Trophoblast cell (in vitro differentiated cells and primary cell): ENCODE results near the gene B4GALT4.

Source experiments
- DNase-seq, 2 donors: peaks; one replicate each; pipeline ENCODE4 v3.0.0-alpha.2; 2016
- H2AFZ ChIP-seq: 2 replicates; pipeline ENCODE4 v1.6.1; 2013; ENCODE audit warnings: low read length, moderate library complexity, mild to moderate bottlenecking; ENCODE audit not compliant: insufficient read depth, poor library complexity
- H2AK5ac ChIP-seq: 2 replicates; pipeline ENCODE4 v1.6.1; 2013; ENCODE audit warnings: mild to moderate bottlenecking, low read length
- H2BK120ac ChIP-seq: 2 replicates; pipeline ENCODE4 v1.6.1; 2013; ENCODE audit warnings: low read length, mild to moderate bottlenecking, moderate library complexity; ENCODE audit not compliant: insufficient read depth, poor library complexity
- H2BK12ac ChIP-seq: 2 replicates; pipeline ENCODE4 v1.6.1; 2013; ENCODE audit warnings: mild to moderate bottlenecking, low read length, moderate library complexity
- H2BK5ac ChIP-seq: 2 replicates; pipeline ENCODE4 v1.6.1; 2013; ENCODE audit warnings: low read length, low read depth, moderate library complexity, mild to moderate bottlenecking; ENCODE audit not compliant: poor library complexity
- H3K14ac ChIP-seq: 2 replicates; pipeline ENCODE4 v1.6.1; 2013; ENCODE audit warnings: mild to moderate bottlenecking, low read length
- H3K18ac ChIP-seq: 2 replicates; pipeline ENCODE4 v1.6.1; 2013; ENCODE audit warnings: mild to moderate bottlenecking, low read length
- H3K23ac ChIP-seq: 2 replicates; pipeline ENCODE4 v1.6.1; 2013; ENCODE audit warnings: low read length
- H3K27ac ChIP-seq: 2 replicates; pipeline ENCODE4 v1.5.1; 2013; ENCODE audit warnings: low read depth, mild to moderate bottlenecking, inconsistent platforms, low read length, moderate library complexity
- H3K27me3 ChIP-seq: 2 replicates; pipeline ENCODE4 v1.6.1; 2013; ENCODE audit warnings: inconsistent platforms, mild to moderate bottlenecking, low read length, moderate library complexity; ENCODE audit not compliant: insufficient read depth
- H3K36me3 ChIP-seq, 2 experiments: 1 replicate in 1 of 2; 2 replicates in 1 of 2; pipeline ENCODE4 v1.6.1; 2013; ENCODE audit warnings: low read length in 2 of 2, mild to moderate bottlenecking in 2 of 2, moderate library complexity in 1 of 2; ENCODE audit not compliant: insufficient read depth in 2 of 2, control insufficient read depth in 1 of 2
- H3K4ac ChIP-seq: 2 replicates; pipeline ENCODE4 v1.6.1; 2013; ENCODE audit warnings: low read depth, mild to moderate bottlenecking, low read length, moderate library complexity
- H3K4me1 ChIP-seq, 2 experiments: 1 replicate in 1 of 2; 2 replicates in 1 of 2; pipeline ENCODE4 v1.6.1; 2013; ENCODE audit warnings: low read length in 2 of 2, mild to moderate bottlenecking in 2 of 2, moderate library complexity in 1 of 2; ENCODE audit not compliant: insufficient read depth in 2 of 2, control insufficient read depth in 1 of 2
- H3K4me2 ChIP-seq: 2 replicates; pipeline ENCODE4 v1.6.1; 2013; ENCODE audit warnings: inconsistent platforms, mild to moderate bottlenecking, low read length, moderate library complexity
- H3K4me3 ChIP-seq: 2 replicates; pipeline ENCODE4 v1.5.1; 2013; ENCODE audit warnings: mild to moderate bottlenecking, low read depth, low read length, inconsistent platforms
- H3K79me1 ChIP-seq: one replicate; pipeline ENCODE4 v1.6.1; 2013; ENCODE audit warnings: low read length
- H3K79me2 ChIP-seq: 2 replicates; pipeline ENCODE4 v1.6.1; 2013; ENCODE audit warnings: low read length, mild to moderate bottlenecking; ENCODE audit not compliant: control insufficient read depth, insufficient read depth, poor library complexity
- H3K9ac ChIP-seq: 2 replicates; pipeline ENCODE4 v1.6.1; 2013; ENCODE audit warnings: mild to moderate bottlenecking, low read length
- H3K9me3 ChIP-seq: 2 replicates; pipeline ENCODE4 v1.6.1; 2013; ENCODE audit warnings: low read depth, mild to moderate bottlenecking, control low read depth, inconsistent platforms, low read length; ENCODE audit not compliant: insufficient read depth
- H4K12ac ChIP-seq: 2 replicates; pipeline ENCODE4 v1.6.1; 2013; ENCODE audit warnings: low read depth, mild to moderate bottlenecking, low read length, moderate library complexity
- H4K8ac ChIP-seq: 2 replicates; pipeline ENCODE4 v1.6.1; 2013; ENCODE audit warnings: low read depth, mild to moderate bottlenecking, low read length, moderate library complexity
- H4K91ac ChIP-seq: one replicate; pipeline ENCODE4 v1.6.1; 2013; ENCODE audit warnings: low read depth, mild to moderate bottlenecking, low read length, moderate library complexity
- WGBS: extraction: QIAGEN DNeasy Blood & Tissue Kit; methylation state at CpG from one replicate; pipeline ENCODE4 v1.1.7; 2013; ENCODE audit warnings: missing lambda C conversion rate; ENCODE audit not compliant: insufficient read length, insufficient coverage; ENCODE audit errors: extremely low coverage; 5-methylcytosine and 5-hydroxymethylcytosine counted together

The B4GALT4 gene

GRCh38 chr3:119194237-119195150 is 46.2 kb downstream of the B4GALT4 start:
- Histone ChIP-seq H3K23ac (no peak overlapping the region), H3K14ac (no peak overlapping the region), H3K79me2 (no peaks in the 10 kb centered on the region), H3K4ac (no peak overlapping the region), H3K79me1 (no peaks in the 10 kb centered on the region), H3K4me3 (no peak overlapping the region), H2BK5ac (no peak overlapping the region), H3K4me2 (no peak overlapping the region), H3K36me3 (no peaks in the 10 kb centered on the region), H3K27ac (no peak overlapping the region), H3K18ac (no peak overlapping the region), H3K4me1 (peaks cover 0 to 2% of the 10 kb centered on the region in 2 experiments), H3K9me3 (no peaks in the 10 kb centered on the region), H2BK120ac (no peak overlapping the region), H2BK12ac (no peak overlapping the region), H2AK5ac (no peak overlapping the region), H3K9ac (no peak overlapping the region), H4K8ac (no peak overlapping the region), H2AFZ (no peak overlapping the region), H3K27me3 (no peaks in the 10 kb centered on the region), H4K91ac (no peak overlapping the region), H4K12ac (no peak overlapping the region)
- DNase-seq: peak; percentile 48 to 63
- no CpG with 5 or more reads among the region's 7 CpGs for WGBS

- Histone ChIP-seq H3K4me2 (no peak overlapping the region), H2AFZ (no peak overlapping the region), H3K9ac (no peak overlapping the region), H3K27me3 (no peaks in the 10 kb centered on the region), H2BK120ac (no peak overlapping the region), H3K9me3 (no peaks in the 10 kb centered on the region), H2AK5ac (no peak overlapping the region), H3K23ac (no peak overlapping the region), H3K4me1 (peaks cover 0 to 2% of the 10 kb centered on the region in 2 experiments), H4K91ac (no peak overlapping the region), H4K12ac (no peak overlapping the region), H2BK12ac (no peak overlapping the region), H3K27ac (no peak overlapping the region), H3K36me3 (no peaks in the 10 kb centered on the region), H3K79me1 (no peaks in the 10 kb centered on the region), H3K4me3 (no peak overlapping the region), H3K79me2 (no peaks in the 10 kb centered on the region), H3K18ac (no peak overlapping the region), H4K8ac (no peak overlapping the region), H3K14ac (no peak overlapping the region), H3K4ac (no peak overlapping the region), H2BK5ac (no peak overlapping the region)
- no CpG with 5 or more reads among the region's 1 CpG for WGBS
- no peak for DNase-seq
Observed at GRCh38 chr3:119191800-119192199, 48.9 kb downstream of the B4GALT4 start.

- Histone ChIP-seq H3K18ac (no peak overlapping the region), H3K14ac (no peak overlapping the region), H2BK120ac (no peak overlapping the region), H2BK5ac (no peak overlapping the region), H3K4ac (no peak overlapping the region), H3K23ac (no peak overlapping the region), H4K91ac (no peak overlapping the region), H4K8ac (no peak overlapping the region), H3K9ac (no peak overlapping the region), H3K9me3 (no peaks in the 10 kb centered on the region), H2AFZ (no peak overlapping the region), H3K79me1 (peaks cover 1% of the 10 kb centered on the region), H2AK5ac (no peak overlapping the region), H4K12ac (no peak overlapping the region), H3K27me3 (no peaks in the 10 kb centered on the region), H3K79me2 (no peaks in the 10 kb centered on the region), H3K4me3 (no peak overlapping the region), H2BK12ac (no peak overlapping the region), H3K4me1 (peaks cover 0 to 2% of the 10 kb centered on the region in 2 experiments), H3K4me2 (no peak overlapping the region), H3K36me3 (no peaks in the 10 kb centered on the region), H3K27ac (no peak overlapping the region)
- DNase-seq: peak; percentile 55 to 87
Observed at GRCh38 chr3:119187266-119187665, 53.4 kb downstream of the B4GALT4 start.

- H3K14ac ChIP-seq: no peak overlapping the region
Observed at GRCh38 chr3:119184796-119185570, 55.7 kb downstream of the B4GALT4 start.

More at GRCh38 chr3:119184796-119185570, 55.7 kb downstream of the B4GALT4 start:
- Histone ChIP-seq H2BK12ac (no peak overlapping the region), H3K79me2 (no peaks in the 10 kb centered on the region), H3K4me1 (peaks cover 0 to 2% of the 10 kb centered on the region in 2 experiments), H3K23ac (no peak overlapping the region), H3K4me2 (no peak overlapping the region), H4K8ac (no peak overlapping the region), H4K12ac (no peak overlapping the region), H4K91ac (no peak overlapping the region), H3K27me3 (no peaks in the 10 kb centered on the region), H2AFZ (no peak overlapping the region), H3K27ac (no peak overlapping the region), H2BK5ac (no peak overlapping the region), H3K4ac (no peak overlapping the region), H3K9ac (no peak overlapping the region), H3K18ac (no peak overlapping the region), H3K9me3 (no peaks in the 10 kb centered on the region), H3K79me1 (peaks cover 1% of the 10 kb centered on the region), H2AK5ac (no peak overlapping the region), H3K36me3 (no peaks in the 10 kb centered on the region), H3K4me3 (no peak overlapping the region), H2BK120ac (no peak overlapping the region)
- DNase-seq: peak; percentile 58 to 88
- WGBS: 100% methylated on average over 2 of the region's 7 CpGs
